Measurements from ENCODE around the gene KRT85.

DNA sequence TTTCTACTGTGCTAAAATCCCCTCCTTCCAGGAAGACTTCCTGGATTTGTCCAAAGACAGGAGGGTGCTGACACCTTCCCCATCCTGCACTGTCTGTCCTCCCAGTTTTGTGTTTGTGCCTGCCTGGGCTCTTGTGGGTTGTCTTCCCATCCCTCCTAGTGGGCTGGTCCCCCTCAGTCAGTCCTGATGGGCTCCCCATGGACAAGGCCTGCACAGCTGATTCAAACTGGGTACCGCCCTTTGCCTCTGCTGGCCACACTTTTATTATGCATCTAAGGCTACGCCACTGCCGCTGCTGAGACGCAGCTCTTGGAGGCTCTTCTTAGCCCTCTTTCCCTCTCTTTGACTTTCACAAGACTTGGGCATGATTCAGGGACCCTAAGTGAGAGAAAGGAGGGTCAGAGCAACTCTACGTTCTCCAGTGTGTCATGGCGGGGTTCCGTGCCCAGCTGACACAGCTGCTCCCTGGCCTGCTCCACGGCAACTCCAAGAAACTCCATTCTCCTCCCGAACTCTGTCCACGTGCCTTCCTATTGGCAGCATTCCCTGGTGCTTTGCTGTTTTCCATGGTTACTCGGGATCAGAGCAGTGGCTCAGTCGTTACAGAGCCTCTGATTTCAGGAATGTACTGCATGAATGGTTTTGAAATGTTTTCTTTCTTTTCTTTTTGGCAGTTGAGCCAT is 3.8 kb upstream of the KRT85 start:
- TF ChIP-seq TAF1 (IDR thresholded peaks at IDR 0.05; ENCODE audit: borderline replicate concordance, insufficient read depth, low read length) (no peak), POLR2AphosphoS5 (IDR thresholded peaks at IDR 0.05; ENCODE audit: low read depth, low read length) (no peak), SIN3A (IDR thresholded peaks at IDR 0.05; ENCODE audit: borderline replicate concordance, insufficient read depth, low read length) (no peak)
- TF ChIP-seq, protein P1, sequence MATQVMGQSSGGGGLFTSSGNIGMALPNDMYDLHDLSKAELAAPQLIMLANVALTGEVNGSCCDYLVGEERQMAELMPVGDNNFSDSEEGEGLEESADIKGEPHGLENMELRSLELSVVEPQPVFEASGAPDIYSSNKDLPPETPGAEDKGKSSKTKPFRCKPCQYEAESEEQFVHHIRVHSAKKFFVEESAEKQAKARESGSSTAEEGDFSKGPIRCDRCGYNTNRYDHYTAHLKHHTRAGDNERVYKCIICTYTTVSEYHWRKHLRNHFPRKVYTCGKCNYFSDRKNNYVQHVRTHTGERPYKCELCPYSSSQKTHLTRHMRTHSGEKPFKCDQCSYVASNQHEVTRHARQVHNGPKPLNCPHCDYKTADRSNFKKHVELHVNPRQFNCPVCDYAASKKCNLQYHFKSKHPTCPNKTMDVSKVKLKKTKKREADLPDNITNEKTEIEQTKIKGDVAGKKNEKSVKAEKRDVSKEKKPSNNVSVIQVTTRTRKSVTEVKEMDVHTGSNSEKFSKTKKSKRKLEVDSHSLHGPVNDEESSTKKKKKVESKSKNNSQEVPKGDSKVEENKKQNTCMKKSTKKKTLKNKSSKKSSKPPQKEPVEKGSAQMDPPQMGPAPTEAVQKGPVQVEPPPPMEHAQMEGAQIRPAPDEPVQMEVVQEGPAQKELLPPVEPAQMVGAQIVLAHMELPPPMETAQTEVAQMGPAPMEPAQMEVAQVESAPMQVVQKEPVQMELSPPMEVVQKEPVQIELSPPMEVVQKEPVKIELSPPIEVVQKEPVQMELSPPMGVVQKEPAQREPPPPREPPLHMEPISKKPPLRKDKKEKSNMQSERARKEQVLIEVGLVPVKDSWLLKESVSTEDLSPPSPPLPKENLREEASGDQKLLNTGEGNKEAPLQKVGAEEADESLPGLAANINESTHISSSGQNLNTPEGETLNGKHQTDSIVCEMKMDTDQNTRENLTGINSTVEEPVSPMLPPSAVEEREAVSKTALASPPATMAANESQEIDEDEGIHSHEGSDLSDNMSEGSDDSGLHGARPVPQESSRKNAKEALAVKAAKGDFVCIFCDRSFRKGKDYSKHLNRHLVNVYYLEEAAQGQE (IDR thresholded peaks at IDR 0.05; ENCODE audit: insufficient read depth in 1 of 2, low read depth in 2 of 2, low read length in 2 of 2) = no peak
